Measurements from ENCODE around the gene NRIP2.
"Not testable (repeated sequence)": the region's sequence is repeated elsewhere in the genome, so short reads cannot be mapped to it uniquely, and the experiment has no call there.

NRIP2 gene

GRCh38 chr12:2834581-2835491 is at the start of gene NRIP2:
NRIP2 (minus strand) TSS chr12:2835035; CDS start chr12:2834983, 52 bp downstream.
- DNase-seq: peak; percentile 62

DNA sequence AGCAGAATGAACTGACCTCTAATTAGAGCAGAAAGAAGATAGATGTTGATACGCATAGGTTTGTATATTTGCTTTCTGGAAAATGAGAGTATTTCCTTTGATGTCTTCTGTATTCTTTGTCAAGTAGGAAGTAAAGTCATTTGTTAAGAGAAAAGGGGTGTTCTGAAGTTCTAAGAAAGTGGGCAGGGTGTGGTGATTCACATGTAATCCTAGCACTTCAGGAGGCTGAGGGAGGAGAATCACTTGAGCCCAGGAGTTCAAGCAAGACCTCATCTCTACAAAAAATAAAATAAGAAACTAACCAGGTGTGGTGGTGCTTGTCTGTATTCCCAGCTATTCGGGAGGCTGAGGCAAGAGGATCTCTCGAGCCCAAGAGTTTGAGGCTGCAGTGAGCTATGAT is 45.0 kb upstream of the NRIP2 start:
- DNase-seq: no peak

GRCh38 chr12:2877953-2878732 is 43.3 kb upstream of the NRIP2 start:
- DNase-seq: no peak

GRCh38 chr12:2877047-2877952 is 42.5 kb upstream of the NRIP2 start, which contains the start of the genes FOXM1 and RHNO1:
FOXM1 (minus strand) TSS chr12:2877174; CDS start chr12:2874478, 2,696 bp downstream.
RHNO1 (plus strand) TSS chr12:2877223; CDS start chr12:2885367, 8,144 bp downstream.
- peak; percentile 92 for DNase-seq

DNA sequence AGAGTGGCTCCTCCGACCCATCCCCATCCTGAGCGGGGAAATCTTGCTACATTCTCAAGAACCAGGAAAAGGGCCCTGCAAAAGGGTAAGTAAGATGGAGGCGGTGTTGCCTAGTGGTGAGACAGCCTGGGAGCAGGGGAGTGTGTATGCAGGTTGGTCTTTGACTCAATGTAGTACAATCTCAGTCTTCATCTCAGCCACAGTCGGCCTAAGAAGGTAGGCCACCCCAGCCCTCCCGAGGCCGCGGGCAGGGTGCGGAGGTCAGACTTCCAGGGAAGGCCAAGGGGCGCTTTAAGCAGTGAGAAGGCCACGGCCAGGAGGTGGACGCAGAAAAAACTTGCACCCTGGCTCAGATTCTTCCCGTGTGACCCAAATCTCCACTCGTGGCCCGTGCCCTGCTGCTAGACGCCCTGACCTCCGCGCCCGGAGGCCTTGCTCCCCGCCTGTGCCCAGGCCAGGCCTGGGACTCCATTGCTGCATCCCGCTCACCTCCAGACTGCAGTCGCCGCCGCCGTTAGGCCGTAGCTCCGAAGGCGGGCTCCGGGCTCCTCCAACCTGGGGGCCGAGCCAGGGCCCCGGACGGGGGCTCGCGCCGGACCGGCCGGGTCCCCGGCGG is 41.7 kb upstream of the NRIP2 start:
- DNase-seq: peak; percentile 54

DNA sequence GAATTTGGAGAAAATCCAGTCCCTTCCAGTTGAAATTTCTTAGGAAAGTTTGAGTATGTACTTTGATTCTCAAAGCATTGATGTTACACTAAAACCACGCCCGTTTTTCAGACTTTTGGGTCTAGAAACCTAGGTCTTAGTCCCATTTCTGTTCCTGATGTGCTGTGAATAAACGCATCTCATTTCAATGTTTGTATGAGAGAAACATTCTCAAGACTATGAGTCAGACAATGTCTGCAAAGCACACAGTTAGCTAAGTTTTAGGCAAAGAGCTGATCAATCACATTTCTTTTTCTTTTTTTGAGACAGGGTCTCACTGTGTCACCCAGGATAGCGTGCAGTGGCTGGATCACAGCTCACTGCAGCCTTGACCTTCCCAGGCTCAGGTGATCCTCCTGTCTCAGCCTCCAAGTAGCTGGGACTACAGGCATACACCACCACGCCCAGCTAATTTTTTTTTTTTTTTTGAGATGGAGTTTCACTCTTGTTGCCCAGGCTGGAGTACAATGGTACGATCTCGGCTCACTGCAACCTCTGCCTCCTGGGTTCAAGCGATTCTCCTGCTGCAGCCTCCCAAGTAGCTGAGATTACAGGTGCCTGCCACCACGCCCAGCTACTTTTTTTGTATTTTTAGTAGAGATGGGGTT is 34.3 kb upstream of the NRIP2 start:
- DNase-seq: not testable (repeated sequence)

DNA sequence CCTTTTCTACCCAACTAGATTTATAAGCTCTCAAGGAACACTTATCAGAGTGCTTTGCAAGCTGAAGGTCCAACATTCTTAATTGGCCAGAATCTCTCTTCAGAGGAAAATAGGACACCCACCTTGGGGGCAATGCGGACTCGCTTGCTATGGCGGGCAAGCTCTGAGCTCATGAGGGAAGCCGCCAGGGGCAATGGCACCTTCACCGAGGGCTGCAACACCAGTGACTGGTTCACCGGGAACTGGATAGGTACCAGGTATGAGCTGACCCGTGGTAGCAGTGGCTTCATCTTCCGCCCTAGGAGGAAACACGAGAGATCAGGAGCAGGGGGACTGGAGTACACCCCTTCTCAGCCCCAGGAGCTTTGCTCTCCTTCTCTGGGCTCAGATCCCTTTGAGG is 29.4 kb upstream of the NRIP2 start:
- no peak for DNase-seq

GRCh38 chr12:2863402-2863801 is 28.6 kb upstream of the NRIP2 start:
- not testable (repeated sequence) for DNase-seq

GRCh38 chr12:2862876-2863275 is 28.0 kb upstream of the NRIP2 start:
- DNase-seq: no peak

DNA sequence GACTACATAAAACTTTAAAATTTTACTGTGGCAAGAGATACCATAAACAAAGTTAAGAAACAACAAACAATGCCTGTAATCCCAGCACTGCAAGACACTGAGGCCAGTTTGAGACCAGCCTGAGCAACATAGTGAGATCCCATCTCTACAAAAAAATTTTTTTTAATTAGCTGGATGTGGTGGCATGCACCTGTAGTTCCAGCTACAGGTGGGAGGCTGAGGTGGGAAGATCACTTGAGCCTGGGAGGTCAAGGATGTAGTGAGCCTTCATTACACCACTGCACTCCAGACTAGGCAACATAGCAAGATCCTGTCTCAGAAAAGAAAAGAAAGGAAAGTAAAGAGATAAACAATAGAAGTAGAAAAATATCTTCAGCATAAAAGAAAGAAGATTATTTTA is 25.3 kb upstream of the NRIP2 start:
- DNase-seq: no peak

- DNase-seq: no peak
These were observed 24.1 kb upstream of the NRIP2 start for GRCh38 chr12:2858944-2859421.

DNA sequence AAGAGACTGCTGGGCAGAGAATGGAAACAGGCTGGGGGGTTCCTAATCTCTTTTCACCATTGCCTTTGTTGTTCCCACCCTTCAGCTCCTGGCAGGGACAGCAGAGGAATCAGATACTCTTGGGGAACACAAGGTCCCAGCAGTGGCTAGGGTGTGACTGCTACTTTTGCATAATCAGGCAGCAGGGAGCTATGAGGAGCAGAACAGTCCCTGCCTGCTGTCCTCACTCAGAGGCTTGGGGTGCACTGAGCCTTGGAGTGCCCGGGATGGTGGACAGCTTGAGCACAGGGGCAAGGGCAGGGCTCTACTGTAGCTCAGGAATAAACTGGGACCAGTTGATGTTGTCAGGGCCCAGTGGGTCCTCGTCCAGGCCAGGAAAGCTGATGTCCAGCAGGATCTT is 23.5 kb upstream of the NRIP2 start:
- DNase-seq: no peak

DNA sequence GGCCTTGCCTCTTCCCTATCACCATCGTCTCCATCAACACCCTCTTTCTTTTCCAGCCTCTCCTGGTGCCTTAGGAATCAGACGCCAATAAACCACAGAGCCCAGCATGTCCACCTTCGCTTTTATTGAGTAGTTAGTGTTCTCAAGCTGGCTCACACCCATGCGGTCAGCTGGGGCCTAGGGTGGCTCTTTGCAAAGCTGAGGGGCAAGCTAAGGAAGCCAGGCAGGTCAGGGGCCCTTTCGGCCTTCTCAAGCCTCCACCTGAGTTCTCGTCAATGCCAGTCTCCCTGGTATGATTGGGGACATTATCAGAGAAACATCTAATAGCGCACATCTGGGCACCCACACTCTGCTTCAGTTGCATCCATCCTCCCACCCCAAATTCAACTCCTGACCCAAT is 22.7 kb upstream of the NRIP2 start:
- no peak for DNase-seq

DNA sequence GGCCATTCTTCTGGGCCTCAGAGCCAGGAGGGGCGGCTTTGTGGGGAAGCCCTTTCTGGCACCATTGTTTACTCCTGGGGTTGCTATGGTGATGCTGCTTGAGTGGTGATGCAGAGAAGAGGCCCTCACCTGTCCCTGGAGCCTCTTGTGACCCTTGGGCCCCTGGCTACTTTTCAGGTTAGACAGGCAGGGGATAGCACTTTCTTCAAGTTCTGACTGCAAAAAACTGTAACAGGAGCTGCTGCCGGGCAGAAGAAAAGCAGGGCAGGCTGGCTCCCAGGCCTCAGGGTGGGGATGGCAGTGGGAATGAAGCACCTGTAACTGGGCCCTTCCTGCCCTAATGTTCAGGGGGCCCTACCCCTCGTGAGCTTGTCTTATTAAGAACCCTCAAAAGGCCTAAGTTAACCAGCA is 22.2 kb upstream of the NRIP2 start, which contains the start of gene TEX52:
TSS of gene TEX52 (minus strand) at position 19 of the 411 bp plus-strand sequence. CDS start at position 6, 13 bp downstream.
- no peak for DNase-seq

DNA sequence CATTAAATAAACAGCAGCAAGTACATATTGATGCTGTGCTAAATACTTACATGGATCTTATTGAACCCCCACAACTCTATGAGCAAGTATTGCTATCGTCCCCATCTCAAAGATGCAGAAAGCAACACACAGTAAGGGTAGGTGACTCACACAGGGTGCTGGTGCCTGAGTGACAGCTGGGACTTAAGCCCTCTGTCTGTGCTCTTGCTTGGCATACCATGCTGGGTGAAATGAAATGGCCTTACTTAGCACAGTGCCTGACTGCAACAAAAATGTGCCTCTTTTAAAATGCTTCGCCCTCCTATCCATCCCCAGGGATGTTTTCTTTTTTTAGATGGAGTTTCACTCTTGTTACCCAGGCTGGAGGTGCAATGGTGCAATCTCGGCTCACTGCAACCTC is 21.2 kb upstream of the NRIP2 start:
- DNase-seq: no peak

- DNase-seq: no peak
These were observed 20.7 kb upstream of the NRIP2 start for GRCh38 chr12:2855546-2855945.

GRCh38 chr12:2854669-2855453 is 20.0 kb upstream of the NRIP2 start:
- no peak for DNase-seq

DNA sequence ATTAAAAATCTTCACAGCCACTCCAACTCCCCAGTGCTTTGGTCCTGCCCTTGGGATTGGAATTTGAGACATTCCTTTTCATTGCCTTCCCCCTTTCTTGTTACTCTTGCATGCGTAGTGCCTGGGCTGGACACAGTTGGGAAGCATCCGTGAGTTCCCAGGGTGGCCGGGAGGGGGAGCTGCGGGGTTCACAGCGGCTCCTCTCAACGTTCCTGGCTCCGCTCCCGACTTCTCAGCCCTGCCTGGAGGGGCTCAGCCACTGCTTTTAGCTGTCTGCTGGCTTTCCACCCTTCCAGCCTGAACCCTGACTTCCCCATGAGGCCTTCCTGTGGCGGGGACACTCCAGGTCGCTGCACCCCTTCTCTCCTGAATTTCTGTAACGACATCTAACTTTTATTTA is 18.8 kb upstream of the NRIP2 start:
- peak; percentile 34 for DNase-seq

GRCh38 chr12:2851931-2852330 is 17.1 kb upstream of the NRIP2 start:
- DNase-seq: no peak

DNA sequence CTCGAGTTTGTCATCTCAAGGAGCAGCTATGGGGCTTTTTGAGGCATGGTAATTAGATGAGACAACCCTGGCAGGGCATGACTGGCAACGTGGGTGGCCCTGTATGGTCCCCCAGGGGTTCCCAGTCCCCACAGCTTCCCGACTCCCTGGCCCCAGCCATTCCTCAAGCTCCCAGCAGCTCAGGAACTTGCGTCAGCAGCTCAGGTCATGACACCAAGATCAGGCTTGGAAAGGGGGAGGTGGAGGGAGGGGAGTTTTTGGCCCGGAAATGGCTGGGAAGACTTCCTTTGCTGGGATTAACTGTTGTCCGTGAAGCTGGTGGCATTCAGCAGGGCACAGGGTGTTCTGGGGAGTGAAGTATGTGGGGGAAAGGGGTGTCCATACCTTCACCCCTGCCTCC is 10.4 kb upstream of the NRIP2 start:
- DNase-seq: no peak

GRCh38 chr12:2844786-2845185 is 10.0 kb upstream of the NRIP2 start:
- no peak for DNase-seq
